AG04450 (cell line): ENCODE data around the gene MT1F. TPM values are rescaled to one million over a fixed set of nuclear protein-coding genes. Genes with fewer than 3 reads are reported as not detected.

Experiments
- CTCF ChIA-PET: fragments of 300-600, 350-600 bp; formaldehyde crosslinking; extraction: SDS; loops from one replicate; lab custom pipeline; 2022; ENCODE audit warnings: antibody characterized with exemption, inconsistent platforms; lab: Charles Lee
- POLR2A ChIA-PET: fragments of 350-600 bp; formaldehyde crosslinking; extraction: SDS; loops from one replicate; lab custom pipeline; 2021; ENCODE audit warnings: antibody characterized with exemption, inconsistent platforms; lab: Yijun Ruan, JAX
- DNase-seq: peaks from one replicate; pipeline ENCODE4 v3.0.0-alpha.2; 2011; ENCODE audit warnings: low read depth, low spot score
- H3K27ac ChIP-seq: one replicate; pipeline ENCODE4 v1.5.1; 2012; ENCODE audit warnings: low read depth, low read length, control low read depth
- H3K27me3 ChIP-seq: one replicate; pipeline ENCODE4 v1.6.0; 2012; ENCODE audit warnings: low read length; ENCODE audit not compliant: control insufficient read depth, insufficient read depth
- H3K4me3 ChIP-seq: 2 replicates; pipeline ENCODE4 v1.5.1; 2011; ENCODE audit warnings: mild to moderate bottlenecking, low read depth, low read length, control low read depth
- H3K9me3 ChIP-seq: 2 replicates; pipeline ENCODE4 v1.5.1; 2012; ENCODE audit warnings: low read length; ENCODE audit not compliant: control insufficient read depth, insufficient read depth
- polyA plus RNA-seq: library from polyadenylated mRNA; depleted of rRNA; stranded (reverse); fragments of >200 nt; gene quantifications from 2 replicates; pipeline ENCODE4 v1.2.3, GENCODE V29; 2011
- TF ChIP-seq, protein P1 (sequence below): IDR thresholded peaks from 2 replicates; pipeline ENCODE4 v1.5.1; 2011; ENCODE audit warnings: low read depth, low read length, control low read depth, inconsistent platforms

Gene MT1F
- polyA plus RNA-seq, 1 experiment: 0.35 TPM

DNA sequence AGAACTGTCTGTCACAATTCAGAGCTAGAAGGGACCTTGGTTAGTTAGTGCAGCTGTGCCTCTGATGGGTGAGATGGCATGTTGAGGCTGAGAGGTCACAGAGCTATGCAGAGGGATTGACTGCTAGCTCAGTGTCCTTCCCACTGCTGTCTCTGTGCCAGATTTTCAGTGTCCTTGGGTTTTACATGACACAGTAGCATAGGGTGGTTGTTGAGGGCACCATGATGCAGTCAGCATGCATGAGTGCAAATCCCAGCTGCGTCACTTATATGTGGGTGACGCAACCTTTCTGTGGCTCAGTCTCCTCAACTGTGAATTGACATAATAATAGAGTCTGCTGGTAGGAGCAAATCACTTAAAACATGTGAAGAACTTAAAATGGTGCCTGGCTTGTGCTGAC lies 16.6 kb upstream of the MT1F start:
- H3K9me3 ChIP-seq: no peaks in the 10 kb centered on the region; the same call in 1 of the 2 replicates
- ChIA-PET CTCF (no interaction called here), POLR2A (interaction anchor here (1.1 kb wide), 1 partner anchor 33 kb away, joined by 3 read pairs; the partner anchor contains the start of gene MT2A)
- no peak overlapping the region for H3K4me3 ChIP-seq
- DNase-seq: no peak
- H3K27ac ChIP-seq: no peak overlapping the region
- TF ChIP-seq, protein P1, sequence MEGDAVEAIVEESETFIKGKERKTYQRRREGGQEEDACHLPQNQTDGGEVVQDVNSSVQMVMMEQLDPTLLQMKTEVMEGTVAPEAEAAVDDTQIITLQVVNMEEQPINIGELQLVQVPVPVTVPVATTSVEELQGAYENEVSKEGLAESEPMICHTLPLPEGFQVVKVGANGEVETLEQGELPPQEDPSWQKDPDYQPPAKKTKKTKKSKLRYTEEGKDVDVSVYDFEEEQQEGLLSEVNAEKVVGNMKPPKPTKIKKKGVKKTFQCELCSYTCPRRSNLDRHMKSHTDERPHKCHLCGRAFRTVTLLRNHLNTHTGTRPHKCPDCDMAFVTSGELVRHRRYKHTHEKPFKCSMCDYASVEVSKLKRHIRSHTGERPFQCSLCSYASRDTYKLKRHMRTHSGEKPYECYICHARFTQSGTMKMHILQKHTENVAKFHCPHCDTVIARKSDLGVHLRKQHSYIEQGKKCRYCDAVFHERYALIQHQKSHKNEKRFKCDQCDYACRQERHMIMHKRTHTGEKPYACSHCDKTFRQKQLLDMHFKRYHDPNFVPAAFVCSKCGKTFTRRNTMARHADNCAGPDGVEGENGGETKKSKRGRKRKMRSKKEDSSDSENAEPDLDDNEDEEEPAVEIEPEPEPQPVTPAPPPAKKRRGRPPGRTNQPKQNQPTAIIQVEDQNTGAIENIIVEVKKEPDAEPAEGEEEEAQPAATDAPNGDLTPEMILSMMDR: no peak
- H3K27me3 ChIP-seq: peaks cover 87% of the 10 kb centered on the region

GRCh38 chr16:56643080-56643778 lies 14.5 kb upstream of the MT1F start:
- H3K27me3 ChIP-seq: peaks cover 91% of the 10 kb centered on the region
- no peak overlapping the region for H3K27ac ChIP-seq
- TF ChIP-seq, protein P1: peak; percentile 31; the same call in 1 of the 2 replicates
- H3K9me3 ChIP-seq: no peaks in the 10 kb centered on the region; the same call in 1 of the 2 replicates
- H3K4me3 ChIP-seq: peak overlapping the region; percentile 22; the same call in 1 of the 2 replicates
- CTCF ChIA-PET: interaction anchor here (1.3 kb wide), 1 partner anchor 59 kb away, joined by 3 read pairs; no protein-coding TSS in a partner anchor
- POLR2A ChIA-PET: interaction anchor here (1.0 kb wide), 1 partner anchor 18 kb away, joined by 3 read pairs; the partner anchor contains the start of gene MT1E
- no peak for DNase-seq

DNA sequence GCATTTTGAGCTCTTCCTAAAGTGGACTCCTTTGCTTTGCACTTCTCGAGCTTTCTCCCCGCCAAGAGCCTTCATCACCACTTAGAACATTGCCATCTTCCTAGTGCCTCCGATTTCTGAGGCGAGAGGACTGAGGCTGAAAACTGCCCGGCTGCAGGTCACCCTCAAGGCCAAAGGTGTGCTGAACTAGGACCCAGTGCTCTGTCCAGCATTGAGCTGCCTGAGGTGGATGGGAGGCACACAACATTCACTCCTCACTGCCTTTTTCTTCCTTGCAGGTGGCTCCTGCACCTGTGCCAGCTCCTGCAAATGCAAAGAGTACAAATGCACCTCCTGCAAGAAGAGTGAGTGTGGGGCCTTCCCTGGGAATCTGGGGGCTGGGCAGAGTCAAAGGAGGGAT lies 13.9 kb upstream of the MT1F start:
- ChIA-PET CTCF (interaction anchor here (1.3 kb wide), 1 partner anchor 58 kb away, joined by 3 read pairs; no protein-coding TSS in a partner anchor), POLR2A (interaction anchor here (1.0 kb wide), 1 partner anchor 18 kb away, joined by 3 read pairs; the partner anchor contains the start of gene MT1E)
- H3K27ac ChIP-seq: no peak overlapping the region
- peaks cover 91% of the 10 kb centered on the region for H3K27me3 ChIP-seq
- TF ChIP-seq, protein P1: no peak
- H3K9me3 ChIP-seq: no peaks in the 10 kb centered on the region; the same call in 1 of the 2 replicates
- no peak overlapping the region for H3K4me3 ChIP-seq
- DNase-seq: no peak

DNA sequence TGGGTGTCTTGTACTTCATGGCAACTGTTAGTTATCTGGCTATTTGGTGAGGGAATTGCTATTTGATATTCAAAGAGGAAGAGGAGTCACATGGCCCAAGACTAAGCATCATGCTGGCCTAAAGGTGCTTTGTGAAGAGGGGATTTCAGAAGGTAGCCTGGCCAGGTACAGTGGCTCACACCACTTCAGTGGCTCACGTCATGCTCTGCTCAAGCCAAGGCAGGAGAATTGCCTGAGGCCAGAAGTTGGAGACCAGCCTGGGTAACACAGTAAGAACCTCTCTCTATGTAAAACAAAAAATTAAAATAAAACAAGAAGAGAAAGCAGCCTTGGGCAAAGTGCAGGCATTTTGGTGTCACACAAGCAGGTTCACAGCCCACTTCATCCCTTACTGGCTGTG lies 12.4 kb upstream of the MT1F start:
- Histone ChIP-seq H3K27me3 (peaks cover 86% of the 10 kb centered on the region), H3K27ac (no peak overlapping the region), H3K9me3 (no peaks in the 10 kb centered on the region; the same call in 1 of the 2 replicates), H3K4me3 (no peak overlapping the region)
- ChIA-PET POLR2A (no interaction called here), CTCF (no interaction called here)
- TF ChIP-seq, protein P1: no peak
- DNase-seq: no peak

GRCh38 chr16:56645838-56646237 lies 11.9 kb upstream of the MT1F start:
- ChIA-PET POLR2A (no interaction called here), CTCF (no interaction called here)
- peaks cover 85% of the 10 kb centered on the region for H3K27me3 ChIP-seq
- TF ChIP-seq, protein P1: no peak
- no peaks in the 10 kb centered on the region; the same call in 1 of the 2 replicates for H3K9me3 ChIP-seq
- H3K27ac ChIP-seq: no peak overlapping the region
- no peak overlapping the region for H3K4me3 ChIP-seq
- DNase-seq: no peak
